Dermis microvascular lymphatic vessel endothelial cell (primary cell): ENCODE results near the gene VSTM4. TPM values are rescaled to one million over a fixed set of nuclear protein-coding genes. Genes with fewer than 3 reads are reported as not detected.

Experiments used
- DNase-seq, 2 donors: peaks; one replicate each; pipeline versions ENCODE4 v3.0.0 to v3.0.0-alpha.2; 2010; ENCODE audit warnings: low read depth in 2 of 2
- total RNA-seq: library from RNA; depleted of rRNA; stranded (reverse); fragments of >200 nt; gene quantifications from 2 replicates; pipeline ENCODE4 v1.2.1, GENCODE V29; 2014

VSTM4 gene, protein sequence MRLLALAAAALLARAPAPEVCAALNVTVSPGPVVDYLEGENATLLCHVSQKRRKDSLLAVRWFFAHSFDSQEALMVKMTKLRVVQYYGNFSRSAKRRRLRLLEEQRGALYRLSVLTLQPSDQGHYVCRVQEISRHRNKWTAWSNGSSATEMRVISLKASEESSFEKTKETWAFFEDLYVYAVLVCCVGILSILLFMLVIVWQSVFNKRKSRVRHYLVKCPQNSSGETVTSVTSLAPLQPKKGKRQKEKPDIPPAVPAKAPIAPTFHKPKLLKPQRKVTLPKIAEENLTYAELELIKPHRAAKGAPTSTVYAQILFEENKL
- total RNA-seq: 0.39 and 3.0 TPM in 2 replicates

DNA sequence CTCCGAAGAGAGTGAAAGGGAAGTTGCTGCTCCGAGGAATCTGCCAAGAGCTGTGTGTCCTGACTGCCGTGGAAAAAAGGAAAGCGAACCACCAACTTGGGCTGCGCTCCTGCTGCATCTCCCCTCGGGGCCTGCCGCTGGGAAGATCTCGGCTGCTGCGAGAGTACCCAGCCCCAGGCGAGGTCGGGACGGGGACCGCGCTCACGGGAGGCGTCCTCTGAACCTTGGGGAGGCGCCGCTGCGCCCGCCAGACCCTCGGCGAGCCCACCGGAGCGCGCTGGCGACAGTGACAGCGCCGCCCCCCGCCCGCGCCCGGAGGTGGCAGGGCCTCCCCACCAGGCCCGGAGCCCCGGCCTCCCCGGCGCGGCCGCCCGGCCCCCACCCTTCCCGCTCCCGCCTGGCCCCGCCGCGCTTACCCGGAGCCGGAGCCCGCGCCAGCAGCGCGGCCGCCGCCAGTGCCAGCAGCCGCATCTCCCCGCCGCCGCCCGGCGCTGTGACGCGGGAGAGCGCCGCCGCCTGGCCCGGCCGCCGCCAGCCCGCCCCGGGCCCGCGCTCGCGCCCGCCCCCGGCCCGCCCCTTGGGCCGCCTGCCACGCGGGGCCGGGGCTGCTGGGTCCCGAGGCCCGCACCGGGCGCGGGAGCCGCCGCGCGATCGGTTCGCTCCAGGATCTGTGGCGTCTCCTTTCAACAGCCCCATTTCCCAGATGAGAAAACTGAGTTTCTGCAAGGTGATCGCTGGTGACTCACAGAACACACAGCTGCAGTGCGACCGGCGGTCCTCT, at the start of gene VSTM4:
TSS of gene VSTM4 (minus strand) at position 508 of the 781 bp plus-strand sequence. CDS start at position 471, 37 bp downstream.
- peak in 1 of 2 donors; percentile 8 for DNase-seq

DNA sequence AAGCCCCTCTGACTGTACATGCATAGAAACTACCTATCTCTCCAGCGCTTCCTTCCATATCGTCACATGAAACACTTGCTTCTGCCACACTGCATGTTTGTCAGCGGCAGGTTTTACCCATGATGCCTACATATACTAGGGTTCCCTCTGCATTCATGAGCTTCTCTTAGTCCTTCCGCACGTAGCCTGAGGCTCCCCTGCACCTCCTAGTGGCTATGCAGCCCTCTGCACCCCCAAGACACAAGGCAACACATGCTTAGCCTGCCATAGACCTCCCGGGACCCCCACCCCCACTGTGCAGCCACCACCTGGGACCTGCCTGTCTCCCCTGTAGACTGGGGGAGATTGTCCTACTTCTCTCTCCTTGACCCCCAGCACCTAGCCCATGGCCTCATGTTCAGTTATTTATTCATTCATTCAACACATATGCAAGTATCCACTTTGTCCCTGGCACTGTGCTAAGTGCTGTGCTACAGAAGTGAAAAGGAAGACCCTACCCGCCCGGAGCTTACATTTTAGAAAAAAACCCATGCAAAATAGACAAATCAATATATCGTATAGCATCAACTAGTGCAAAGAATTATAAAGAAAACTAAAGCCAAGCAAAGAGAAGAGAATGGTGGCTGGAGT, 49.4 kb upstream of the VSTM4 start:
- DNase-seq: peak in 1 of 2 donors; percentile 41

DNA sequence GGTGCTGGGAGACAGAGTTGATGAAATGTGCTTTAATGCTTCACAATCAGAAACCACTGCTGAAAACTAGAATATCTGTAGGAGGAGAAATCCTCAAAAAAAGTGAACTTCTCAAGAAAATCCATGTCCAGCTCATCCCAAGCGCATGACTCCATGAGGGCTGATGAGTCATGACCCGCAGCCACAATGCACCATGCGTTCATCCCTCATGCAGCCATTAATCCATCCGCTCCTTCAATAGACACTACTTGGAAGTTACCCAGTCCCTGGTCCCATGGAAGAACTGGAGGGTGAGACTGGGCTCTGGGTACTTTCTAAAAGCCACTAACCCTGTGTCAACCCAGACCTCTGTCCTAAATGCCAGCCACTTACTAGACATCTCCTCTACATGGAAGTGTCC, 48.4 kb upstream of the VSTM4 start:
- no peak for DNase-seq

DNA sequence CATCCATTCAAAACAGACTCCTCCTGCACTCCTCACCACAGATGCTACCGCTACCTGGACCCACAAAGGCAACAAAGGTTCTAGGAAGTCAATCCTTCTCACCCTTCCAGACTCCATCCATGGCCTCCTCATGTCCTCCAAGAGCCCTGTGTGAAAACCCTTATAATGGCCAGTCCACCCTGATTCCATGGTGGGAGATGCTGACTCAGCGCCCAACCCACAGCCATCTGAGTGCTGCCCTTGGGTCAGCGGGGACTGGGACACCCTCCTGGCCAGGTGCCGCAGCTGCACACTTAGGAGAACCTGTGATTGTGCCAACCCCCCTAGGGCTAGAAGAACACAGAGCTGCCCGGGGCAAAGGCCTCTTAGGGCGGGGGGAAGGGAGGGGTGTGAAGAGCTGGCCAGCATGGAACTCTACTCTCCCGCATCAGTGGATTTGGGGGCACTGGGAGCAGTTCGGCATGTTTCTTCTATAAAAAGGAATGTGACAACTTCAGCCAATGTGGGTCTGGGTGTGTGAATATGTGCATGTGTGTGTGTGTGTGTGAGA, 47.5 kb upstream of the VSTM4 start:
- no peak for DNase-seq

DNA sequence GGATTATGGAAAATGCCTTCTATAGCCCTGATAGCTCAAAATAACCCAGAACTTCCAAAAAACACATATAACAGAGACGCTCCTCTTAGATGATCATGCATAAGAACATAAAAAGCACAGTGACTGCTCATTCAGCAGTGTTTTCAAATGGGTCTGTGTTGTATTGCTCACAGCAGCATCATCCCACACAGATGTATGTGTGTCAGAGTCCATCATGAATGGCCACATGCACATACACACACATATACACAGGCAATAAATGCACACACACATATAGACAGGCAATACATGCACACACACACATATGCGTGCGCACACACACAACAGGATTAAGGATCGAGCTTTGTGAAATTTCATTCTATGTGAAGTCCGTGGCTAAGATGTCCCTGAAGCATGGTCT, 46.7 kb upstream of the VSTM4 start:
- no peak for DNase-seq

DNA sequence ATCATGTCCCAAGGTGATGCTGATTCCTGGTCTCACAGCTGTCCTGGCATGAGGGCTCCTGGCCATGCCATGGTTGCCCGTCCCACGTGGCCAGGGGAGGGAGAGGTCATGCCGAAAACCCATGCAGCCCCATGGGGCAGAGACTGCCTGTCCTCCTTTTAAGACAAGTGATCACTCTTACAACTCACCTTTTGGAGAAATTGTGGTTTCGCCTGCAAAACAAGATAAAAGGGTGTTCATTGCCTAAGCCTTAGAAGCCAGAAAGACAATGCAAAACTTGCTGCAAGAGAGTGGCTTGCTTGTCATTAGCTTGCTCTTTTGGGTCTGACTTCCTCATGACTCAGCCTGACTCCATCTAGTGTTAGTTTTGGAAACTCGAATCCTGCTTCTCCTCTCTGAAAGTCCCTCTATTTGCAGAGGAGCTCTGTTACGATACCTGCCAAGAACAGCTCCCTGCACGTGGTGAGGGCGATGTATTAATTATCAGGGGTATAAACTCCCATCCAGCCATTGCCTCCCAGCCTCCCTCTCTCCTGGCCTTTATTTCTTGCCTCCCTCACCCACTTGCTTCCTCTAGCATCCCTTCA, 46.2 kb upstream of the VSTM4 start:
- peak; percentile 7 for DNase-seq

DNA sequence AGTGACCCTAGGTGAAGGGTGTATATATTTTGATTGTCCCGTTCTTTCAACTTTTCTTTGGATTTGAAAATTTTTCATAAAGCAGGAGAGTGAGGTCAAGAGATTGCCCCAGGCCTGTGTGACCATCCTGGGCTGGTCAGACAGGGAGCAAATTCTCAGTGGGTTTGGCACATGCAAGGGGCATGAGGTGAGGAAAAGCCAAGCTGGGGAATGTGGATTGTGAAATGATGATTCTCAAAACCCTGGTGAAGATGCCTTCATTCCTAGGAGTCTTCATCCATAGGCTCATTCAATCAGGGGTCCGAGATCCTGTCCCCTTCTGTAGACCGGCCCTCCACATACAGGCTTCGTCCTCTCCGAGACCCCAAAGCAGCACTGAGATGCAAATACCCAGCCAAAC, 45.5 kb upstream of the VSTM4 start:
- DNase-seq: no peak

DNA sequence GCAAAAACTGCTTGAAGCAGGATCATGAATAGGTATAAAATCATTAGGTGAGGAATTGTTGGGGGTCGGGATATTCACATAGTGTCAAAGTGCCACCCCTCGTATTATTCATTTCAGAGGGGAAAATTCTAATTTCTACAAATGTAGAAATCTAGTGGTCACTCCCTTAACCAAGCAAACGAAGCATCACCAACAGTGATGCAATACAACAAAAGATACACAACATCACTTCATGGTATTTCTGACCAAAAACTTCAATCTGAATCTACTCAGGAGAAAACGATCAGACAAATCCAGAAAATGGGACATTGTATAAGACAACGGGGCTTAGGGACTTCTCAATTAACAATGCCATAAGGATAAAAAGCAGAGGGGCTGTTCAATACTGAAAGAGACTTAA, 44.8 kb upstream of the VSTM4 start:
- DNase-seq: no peak

DNA sequence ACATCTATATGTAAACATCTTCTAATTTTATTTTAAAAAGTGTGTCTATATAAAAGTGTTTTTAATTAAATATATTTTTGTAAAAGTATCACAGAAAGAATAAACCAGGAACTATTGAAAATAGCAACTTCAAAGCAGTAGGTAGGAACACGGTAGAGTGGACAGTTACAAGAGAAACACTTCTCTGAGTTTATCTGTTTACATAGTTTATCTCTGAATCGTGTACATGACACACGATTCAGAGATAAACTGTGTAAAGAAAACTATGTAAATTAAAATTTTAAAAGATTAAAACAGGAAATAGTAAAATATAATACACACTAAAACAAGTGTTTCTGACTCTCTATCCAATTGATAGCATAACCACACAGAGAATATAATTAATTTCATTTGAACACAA, 43.6 kb upstream of the VSTM4 start:
- no peak for DNase-seq

DNA sequence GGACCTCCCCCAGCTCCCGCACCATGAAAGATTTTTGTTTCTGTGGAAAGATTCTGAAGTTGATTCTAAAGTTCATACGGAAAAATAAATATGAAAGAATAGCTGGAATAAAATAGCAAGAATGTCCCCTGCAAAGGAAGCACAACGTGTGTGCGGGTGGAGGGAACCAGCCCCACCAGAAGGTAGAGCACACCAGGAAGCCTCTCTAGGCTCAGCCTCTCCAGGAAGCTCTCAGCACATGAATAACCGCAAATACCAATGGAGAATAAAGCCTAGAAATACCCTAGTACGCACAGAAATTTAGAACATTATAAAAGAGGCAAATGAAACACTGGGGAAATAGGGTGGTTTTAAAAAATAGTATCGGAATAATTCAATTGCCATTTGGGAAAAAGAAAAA, 43.1 kb upstream of the VSTM4 start:
- no peak for DNase-seq

DNA sequence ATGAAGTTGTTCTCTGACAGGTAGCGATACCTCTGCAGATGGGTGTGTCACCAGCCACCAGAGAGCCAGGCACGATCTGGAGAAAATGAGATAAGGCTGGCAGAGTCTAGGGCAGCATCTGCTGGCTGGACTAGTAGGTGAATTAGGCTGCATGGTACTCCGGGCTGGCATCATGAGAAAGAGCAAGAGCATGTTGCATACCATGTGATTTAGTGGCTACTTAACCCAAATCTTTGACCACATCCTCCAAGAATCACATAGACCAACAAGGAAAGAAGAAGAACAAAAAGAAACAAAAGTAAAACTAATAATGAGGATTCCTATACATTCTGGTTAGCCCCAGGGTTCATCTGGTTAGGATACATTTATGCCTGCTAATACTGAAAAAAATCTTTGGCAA, 41.9 kb upstream of the VSTM4 start:
- no peak for DNase-seq

DNA sequence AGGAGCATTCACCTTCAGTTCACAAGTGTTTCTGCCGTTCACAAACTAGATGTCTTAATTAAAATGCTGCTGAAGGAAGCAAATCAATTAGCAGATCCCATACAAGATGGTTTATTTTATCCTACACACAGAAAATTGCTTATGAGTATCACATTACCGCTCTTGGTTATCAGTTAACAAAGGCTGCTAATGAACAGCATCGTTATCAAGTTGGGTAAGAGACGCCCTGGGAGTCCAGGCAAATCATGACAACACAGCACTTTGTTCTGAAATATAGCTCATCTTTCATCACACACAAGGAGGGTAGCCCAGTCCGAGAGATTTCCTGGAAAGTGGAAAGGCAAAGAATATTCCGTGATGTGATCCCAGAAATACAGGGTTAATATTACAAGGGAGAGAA, 39.3 kb upstream of the VSTM4 start:
- no peak for DNase-seq

DNA sequence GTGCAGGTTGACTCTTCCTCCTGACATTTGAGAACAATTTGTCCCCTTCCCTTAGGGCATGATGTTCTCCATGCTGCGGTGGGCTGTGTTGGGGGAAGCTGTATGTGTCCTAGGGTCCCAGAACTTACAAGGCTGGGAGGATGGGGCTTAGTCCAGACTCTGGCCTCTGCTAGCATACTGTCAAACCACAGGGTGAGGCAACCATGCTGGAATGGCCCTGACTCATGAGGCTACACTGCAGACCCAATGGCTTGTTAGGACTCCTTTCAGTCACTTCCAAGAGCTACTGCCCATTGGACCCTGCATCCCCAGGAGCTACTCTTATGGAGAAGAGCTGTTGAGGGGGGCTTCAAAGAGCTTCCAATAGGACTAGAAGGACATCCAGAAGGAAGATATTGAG, 38.6 kb upstream of the VSTM4 start:
- no peak for DNase-seq

DNA sequence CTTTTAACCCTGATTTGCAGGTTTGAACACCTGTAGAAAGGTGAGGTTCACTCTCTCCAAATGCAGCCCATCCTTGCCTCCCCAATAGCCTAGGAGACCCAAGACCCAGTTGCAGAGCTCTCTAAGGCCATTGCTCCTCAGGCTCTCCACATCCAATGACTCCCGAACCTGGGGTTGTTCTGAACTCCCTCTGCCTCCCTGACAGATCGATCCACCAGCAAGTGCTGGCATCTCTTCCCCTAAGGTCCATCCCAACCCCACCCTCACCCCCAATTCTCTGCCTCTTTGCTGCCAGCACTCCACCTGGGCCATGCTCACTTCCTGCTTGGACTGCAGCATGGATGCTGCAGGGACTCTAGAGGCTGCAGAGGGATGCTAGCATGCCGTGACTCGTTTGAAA, 37.8 kb upstream of the VSTM4 start:
- DNase-seq: no peak

DNA sequence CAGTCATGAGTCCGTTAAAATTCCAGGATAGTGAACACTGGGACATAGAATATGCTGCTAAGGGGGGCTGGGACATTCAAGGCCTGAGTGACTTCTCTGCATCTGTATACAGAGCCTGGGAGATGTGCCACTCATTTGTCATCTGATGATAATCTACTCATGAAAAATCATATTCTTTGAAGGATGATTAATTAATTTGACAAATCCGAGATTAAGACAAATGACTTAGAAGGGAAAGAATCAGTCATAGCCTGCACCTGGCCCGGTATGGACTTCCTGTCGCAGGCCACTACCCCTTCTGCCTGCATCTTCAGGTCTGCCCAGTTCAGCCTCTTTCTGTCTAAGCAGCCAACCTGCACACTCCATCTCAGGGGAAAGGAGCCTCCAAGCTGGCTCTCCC, 37.3 kb upstream of the VSTM4 start:
- no peak for DNase-seq

DNA sequence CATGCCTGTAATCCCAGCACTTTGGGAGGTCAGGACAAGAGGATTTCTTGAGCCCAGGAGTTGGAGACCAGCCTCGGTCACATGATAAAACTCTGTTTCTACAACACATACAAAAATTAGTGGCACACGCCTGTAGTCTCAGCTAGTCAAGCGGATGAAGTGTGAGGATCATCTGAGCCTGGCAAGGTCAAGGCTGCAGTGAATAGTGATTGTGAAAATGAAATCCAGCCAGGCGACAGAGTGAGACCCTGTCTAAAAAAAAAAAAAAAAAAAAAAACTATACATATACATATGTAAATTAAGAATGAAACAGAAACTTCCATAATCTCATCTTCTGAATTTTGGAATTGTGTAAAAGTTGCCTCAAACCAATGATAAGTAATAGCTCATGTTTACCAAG, 36.7 kb upstream of the VSTM4 start:
- no peak for DNase-seq

DNA sequence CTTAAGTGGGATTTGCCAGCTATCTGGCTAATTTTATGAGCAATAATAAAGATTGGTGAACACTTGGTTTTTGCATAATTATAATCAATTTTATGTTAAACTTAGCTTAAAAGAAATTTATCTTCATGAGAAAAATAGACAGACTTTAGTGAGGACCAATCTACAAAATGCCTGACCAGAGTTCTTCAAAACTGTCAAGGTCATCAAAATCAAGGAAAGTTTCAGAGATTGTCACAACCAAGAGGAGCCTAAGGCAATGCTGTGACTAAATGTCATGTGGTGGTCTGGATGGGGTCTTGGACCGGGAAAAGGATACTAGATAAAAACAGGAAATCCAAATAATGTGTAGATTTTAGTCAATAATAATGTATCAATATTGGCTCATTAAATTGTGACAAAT, 36.2 kb upstream of the VSTM4 start:
- no peak for DNase-seq

DNA sequence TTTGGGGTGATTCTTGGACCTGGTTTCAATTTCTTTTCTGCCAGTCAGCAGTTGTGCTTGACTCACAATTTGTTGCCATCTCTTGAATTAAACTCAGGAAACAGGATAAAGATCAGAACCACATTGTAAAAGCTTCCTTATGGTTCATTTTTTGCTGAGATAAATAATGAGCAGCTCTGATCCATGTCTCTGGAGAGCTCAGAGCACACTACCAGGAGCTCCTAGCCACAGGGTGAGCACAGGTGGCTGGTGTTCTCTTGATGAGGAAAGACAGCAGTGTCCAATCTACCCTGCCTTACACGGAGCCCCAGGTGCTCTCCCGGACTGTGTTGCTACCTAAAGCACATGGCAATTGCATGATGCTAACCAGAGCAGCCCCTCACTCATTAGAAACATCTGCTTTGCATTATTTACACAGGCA, 35.7 kb upstream of the VSTM4 start:
- DNase-seq: no peak

DNA sequence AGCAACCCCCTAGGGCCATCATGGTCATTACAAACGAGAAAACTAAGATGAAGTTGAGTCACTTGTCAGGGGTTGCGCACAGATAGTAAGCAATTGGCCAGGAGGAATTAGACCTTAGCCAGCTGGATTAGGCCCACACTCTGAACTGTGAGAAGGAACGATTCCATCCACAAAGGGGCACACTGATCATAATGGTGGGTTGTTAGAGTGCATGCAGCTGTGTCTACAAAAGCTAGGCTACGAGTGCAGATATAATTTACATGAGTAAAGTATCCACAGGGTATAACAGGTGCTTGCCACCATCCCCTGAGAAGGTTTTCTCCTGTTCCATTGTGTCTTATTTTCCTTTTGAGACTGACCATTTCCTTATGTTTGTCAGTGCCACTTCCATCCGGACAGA, 35.1 kb upstream of the VSTM4 start:
- DNase-seq: no peak

DNA sequence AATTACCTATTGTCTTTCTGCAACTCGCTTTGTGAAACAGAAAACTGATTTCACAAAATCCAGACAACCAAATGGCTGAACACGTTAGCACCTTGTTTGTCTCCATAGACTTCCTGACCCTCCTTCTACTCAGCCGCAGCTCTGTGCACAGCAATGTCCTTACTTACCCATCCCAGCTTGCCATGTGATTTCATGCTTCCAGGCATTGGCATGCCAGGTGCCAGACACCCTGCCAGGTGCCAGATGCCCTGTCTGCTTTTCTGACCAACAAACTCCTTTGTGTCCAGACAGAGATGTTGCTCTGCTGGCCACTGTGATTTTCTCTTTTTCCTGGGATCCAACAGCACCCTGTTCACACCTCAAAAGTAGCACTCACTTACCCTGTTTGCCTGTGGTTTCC, 34.6 kb upstream of the VSTM4 start:
- DNase-seq: no peak

DNA sequence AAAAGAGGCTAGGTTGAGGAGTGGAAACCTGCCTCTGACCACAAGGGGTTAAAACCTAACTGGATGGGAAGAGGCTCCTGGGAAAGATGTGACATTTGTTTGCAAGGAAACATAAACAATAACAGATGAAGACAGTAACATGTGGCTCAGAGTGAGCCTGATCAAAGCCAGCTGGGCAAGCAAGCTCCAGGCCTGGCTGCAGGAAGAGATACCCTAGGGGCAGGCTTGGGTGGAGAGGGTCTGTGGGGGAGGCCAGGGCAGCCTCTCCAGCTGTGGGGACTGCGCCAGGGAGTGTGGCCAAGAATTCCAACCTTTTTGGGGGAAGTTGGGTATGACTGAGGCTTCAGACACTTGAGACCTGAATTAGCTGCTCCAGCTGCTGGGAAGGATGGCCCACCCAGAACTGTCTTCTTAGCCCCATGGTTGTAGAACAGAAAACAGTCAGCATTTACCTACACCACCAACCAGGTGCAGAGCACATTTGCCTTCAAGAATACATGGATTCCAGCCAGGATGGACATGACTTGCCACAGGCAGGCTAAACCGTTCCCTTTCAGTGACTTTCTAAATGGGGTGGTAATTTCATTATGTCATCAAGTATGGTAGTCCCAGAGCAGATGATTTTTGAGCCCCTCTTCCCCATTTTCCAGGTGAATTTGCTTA, 28.9 kb upstream of the VSTM4 start:
- DNase-seq: no peak
